Measurements from ENCODE around the gene DIP2C. TPM values are rescaled to one million over a fixed set of nuclear protein-coding genes. Genes with fewer than 3 reads are reported as not detected.

DIP2C gene
- total and polyA plus RNA-seq, 2 donors from 2014 or later = 6.2 to 22.6 TPM

DNA sequence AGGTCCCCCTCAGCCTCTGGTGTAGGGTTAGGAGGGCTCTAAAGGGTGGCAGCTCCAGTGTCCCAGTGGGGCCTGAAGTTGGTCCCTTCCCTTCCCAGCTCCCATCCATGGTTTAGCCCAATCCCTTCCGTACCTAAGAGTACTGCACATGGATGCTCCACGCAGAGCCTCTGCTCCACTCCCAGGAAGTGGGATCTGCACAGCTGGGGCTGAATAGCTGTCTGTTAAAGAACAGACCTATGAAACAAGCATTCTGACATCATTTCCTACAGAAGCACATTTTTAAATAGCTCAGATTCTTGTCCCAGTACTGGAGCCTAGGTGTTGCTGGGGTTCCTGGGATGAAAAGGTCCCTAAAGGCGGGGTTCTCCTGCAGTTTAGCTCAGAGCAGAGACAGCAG, 418.3 kb downstream of the DIP2C start:
- intact Hi-C loops (cut with DNase I) = no loop called here
- Histone ChIP-seq H3K27me3 (ENCODE audit: control insufficient read depth, insufficient read depth, low read length) (no peaks in the 10 kb centered on the region), H3K9me3 (ENCODE audit: control insufficient read depth in 2 of 3, insufficient read depth in 1 of 3, low read length in 3 of 3) (no peaks in the 10 kb centered on the region), H3K27ac (ENCODE audit: low read depth in 2 of 2, low read length in 2 of 2) (no peak overlapping the region), H3K9ac (ENCODE audit: low read length in 3 of 3) (no peak overlapping the region), H3K4me1 (ENCODE audit: control insufficient read depth in 2 of 3, insufficient read depth in 2 of 3, low read depth in 1 of 3, low read length in 3 of 3) (no peaks in the 10 kb centered on the region), H3K4me3 (ENCODE audit: low read length in 3 of 3) (no peak overlapping the region), H3K36me3 (ENCODE audit: control insufficient read depth in 2 of 3, insufficient read depth in 3 of 3, low read length in 3 of 3) (peaks cover 0 to 4% (median 0%) of the 10 kb centered on the region in 3 donors)
- no peak for TF ChIP-seq CTCF (IDR thresholded peaks at IDR 0.05; ENCODE audit: borderline replicate concordance, extremely low read depth, insufficient read depth)
- no peak for DNase-seq
- FAIRE-seq = no peak

GRCh38 chr10:269440-270074, 419.9 kb downstream of the DIP2C start:
- Histone ChIP-seq H3K36me3 (ENCODE audit: control insufficient read depth in 2 of 3, insufficient read depth in 3 of 3, low read length in 3 of 3) (no peaks in the 10 kb centered on the region), H3K27ac (ENCODE audit: low read depth in 2 of 2, low read length in 2 of 2) (no peak overlapping the region), H3K27me3 (ENCODE audit: control insufficient read depth, insufficient read depth, low read length) (no peaks in the 10 kb centered on the region), H3K9ac (ENCODE audit: low read length in 3 of 3) (no peak overlapping the region), H3K9me3 (ENCODE audit: control insufficient read depth in 2 of 3, insufficient read depth in 1 of 3, low read length in 3 of 3) (no peaks in the 10 kb centered on the region), H3K4me1 (ENCODE audit: control insufficient read depth in 2 of 3, insufficient read depth in 2 of 3, low read depth in 1 of 3, low read length in 3 of 3) (no peaks in the 10 kb centered on the region), H3K4me3 (ENCODE audit: low read length in 3 of 3) (no peak overlapping the region)
- FAIRE-seq (no peak), DNase-seq (no peak)
- TF ChIP-seq CTCF (IDR thresholded peaks at IDR 0.05; ENCODE audit: borderline replicate concordance, extremely low read depth, insufficient read depth) = no peak
- intact Hi-C loops (cut with DNase I) = no loop called here

GRCh38 chr10:267705-268104, 421.8 kb downstream of the DIP2C start:
- intact Hi-C loops (cut with DNase I) = no loop called here

More at GRCh38 chr10:267705-268104, 421.8 kb downstream of the DIP2C start:
- H3K27me3 ChIP-seq (ENCODE audit: control insufficient read depth, insufficient read depth, low read length) = no peaks in the 10 kb centered on the region
- no peaks in the 10 kb centered on the region for H3K4me1 ChIP-seq (ENCODE audit: control insufficient read depth in 2 of 3, insufficient read depth in 2 of 3, low read depth in 1 of 3, low read length in 3 of 3)
- DNase-seq = no peak
- TF ChIP-seq CTCF (IDR thresholded peaks at IDR 0.05; ENCODE audit: borderline replicate concordance, extremely low read depth, insufficient read depth) = no peak
- no peak overlapping the region for H3K9ac ChIP-seq (ENCODE audit: low read length in 3 of 3)
- no peaks in the 10 kb centered on the region for H3K36me3 ChIP-seq (ENCODE audit: control insufficient read depth in 2 of 3, insufficient read depth in 3 of 3, low read length in 3 of 3)
- no peak overlapping the region for H3K4me3 ChIP-seq (ENCODE audit: low read length in 3 of 3)
- H3K9me3 ChIP-seq (ENCODE audit: control insufficient read depth in 2 of 3, insufficient read depth in 1 of 3, low read length in 3 of 3) = no peaks in the 10 kb centered on the region
- FAIRE-seq = no peak
- no peak overlapping the region for H3K27ac ChIP-seq (ENCODE audit: low read depth in 2 of 2, low read length in 2 of 2)

All from kidney (tissue), 14 donors.